ENCODE data around the gene EVI5L. TPM values are rescaled to one million over a fixed set of nuclear protein-coding genes. Genes with fewer than 3 reads are reported as not detected.
"Not testable (repeated sequence)": the region's sequence is repeated elsewhere in the genome, so short reads cannot be mapped to it uniquely, and the experiment has no call there.

The EVI5L gene
- total RNA-seq, 4 donors from 2014 or later, result 14.4 to 30.3 (median 17.7) TPM

- Histone ChIP-seq H3K4me1 (peaks cover 0 to 9% (median 0%) of the 10 kb centered on the region in 4 donors), H3K27ac (no peak overlapping the region), H3K4me3 (no peak overlapping the region), H3K9me3 (peaks cover 0 to 23% (median 0%) of the 10 kb centered on the region in 4 donors), H3K27me3 (peaks cover 0 to 45% of the 10 kb centered on the region in 2 donors), H3K36me3 (no peaks in the 10 kb centered on the region)
- WGBS, 2 donors, result 87 to 88% methylated on average over 14 of the region's 14 CpGs
- TF ChIP-seq EP300 (IDR thresholded peaks at IDR 0.05) (no peak), POLR2A (IDR thresholded peaks at IDR 0.05) (no peak), CTCF (IDR thresholded peaks at IDR 0.05) (no peak)
- DNase-seq (ENCODE audit: low spot score in 2 of 2), result no peak
Measured at GRCh38 chr19:7790416-7790815, 39.6 kb upstream of the EVI5L start.

GRCh38 chr19:7792281-7792680 is 37.7 kb upstream of the EVI5L start:
- DNase-seq (ENCODE audit: low spot score in 2 of 2), result no peak
- Histone ChIP-seq H3K4me1 (peaks cover 0 to 9% (median 0%) of the 10 kb centered on the region in 4 donors), H3K4me3 (no peak overlapping the region), H3K27ac (no peak overlapping the region), H3K27me3 (peaks cover 0 to 43% of the 10 kb centered on the region in 2 donors), H3K36me3 (no peaks in the 10 kb centered on the region), H3K9me3 (peaks cover 0 to 11% (median 0%) of the 10 kb centered on the region in 4 donors)
- 44 to 47% methylated on average over 7 of the region's 7 CpGs for WGBS, 2 donors
- no peak for TF ChIP-seq EP300 (IDR thresholded peaks at IDR 0.05)
- no peak for TF ChIP-seq POLR2A (IDR thresholded peaks at IDR 0.05)
- no peak for TF ChIP-seq CTCF (IDR thresholded peaks at IDR 0.05)

DNA sequence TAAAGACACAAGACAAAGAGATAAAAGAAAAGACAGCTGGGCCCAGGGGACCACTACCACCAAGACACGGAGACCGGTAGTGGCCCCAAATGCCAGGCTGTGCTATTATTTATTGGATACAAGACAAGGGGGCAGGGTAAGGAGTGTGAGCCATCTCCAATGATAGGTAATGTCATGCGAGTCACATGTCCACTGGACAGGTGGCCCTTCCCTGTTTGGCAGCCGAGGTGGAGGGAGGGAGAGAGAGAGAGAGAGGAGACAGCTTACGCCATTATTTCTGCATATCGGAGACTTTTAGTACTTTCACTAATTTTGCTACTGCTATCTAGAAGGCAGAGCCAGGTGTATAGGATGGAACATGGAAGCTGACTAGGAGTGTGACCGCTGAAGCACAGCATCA is 37.3 kb upstream of the EVI5L start:
- not testable (repeated sequence) for H3K4me3 ChIP-seq; H3K27ac ChIP-seq; H3K36me3 ChIP-seq; H3K4me1 ChIP-seq; DNase-seq (ENCODE audit: low spot score in 2 of 2)
- Histone ChIP-seq H3K27me3 (peaks cover 0 to 43% of the 10 kb centered on the region in 2 donors), H3K9me3 (peaks cover 0 to 11% (median 0%) of the 10 kb centered on the region in 4 donors)
- 80 to 86% methylated on average over 7 of the region's 7 CpGs for WGBS, 2 donors

DNA sequence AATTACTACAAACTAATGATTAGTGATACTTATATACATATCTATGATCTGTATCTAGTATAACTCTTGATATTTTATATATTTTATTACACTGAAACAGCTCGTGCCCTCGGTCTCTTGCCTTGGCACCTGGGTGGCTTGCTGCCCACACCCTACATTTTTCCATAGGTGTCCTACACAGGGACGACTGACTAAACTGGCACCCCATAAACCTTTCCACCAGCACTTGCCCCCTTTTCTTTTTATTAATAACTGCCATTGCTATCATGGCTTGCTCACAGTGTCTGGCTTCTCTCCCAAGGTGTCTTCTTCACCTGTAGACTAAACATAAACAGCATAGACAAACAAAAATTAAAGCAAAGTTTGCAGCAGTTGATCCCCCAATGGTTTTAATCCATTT is 36.5 kb upstream of the EVI5L start:
- WGBS, 2 donors, result 80 to 81% methylated on average over 3 of the region's 3 CpGs
- Histone ChIP-seq H3K4me1 (peaks cover 0 to 9% (median 0%) of the 10 kb centered on the region in 4 donors), H3K27me3 (peaks cover 0 to 43% of the 10 kb centered on the region in 2 donors), H3K4me3 (no peak overlapping the region), H3K9me3 (peaks cover 0 to 11% (median 0%) of the 10 kb centered on the region in 4 donors), H3K36me3 (no peaks in the 10 kb centered on the region), H3K27ac (no peak overlapping the region)
- no peak for TF ChIP-seq POLR2A (IDR thresholded peaks at IDR 0.05)
- TF ChIP-seq CTCF (IDR thresholded peaks at IDR 0.05), result no peak
- TF ChIP-seq EP300 (IDR thresholded peaks at IDR 0.05), result no peak
- DNase-seq (ENCODE audit: low spot score in 2 of 2), result no peak

DNA sequence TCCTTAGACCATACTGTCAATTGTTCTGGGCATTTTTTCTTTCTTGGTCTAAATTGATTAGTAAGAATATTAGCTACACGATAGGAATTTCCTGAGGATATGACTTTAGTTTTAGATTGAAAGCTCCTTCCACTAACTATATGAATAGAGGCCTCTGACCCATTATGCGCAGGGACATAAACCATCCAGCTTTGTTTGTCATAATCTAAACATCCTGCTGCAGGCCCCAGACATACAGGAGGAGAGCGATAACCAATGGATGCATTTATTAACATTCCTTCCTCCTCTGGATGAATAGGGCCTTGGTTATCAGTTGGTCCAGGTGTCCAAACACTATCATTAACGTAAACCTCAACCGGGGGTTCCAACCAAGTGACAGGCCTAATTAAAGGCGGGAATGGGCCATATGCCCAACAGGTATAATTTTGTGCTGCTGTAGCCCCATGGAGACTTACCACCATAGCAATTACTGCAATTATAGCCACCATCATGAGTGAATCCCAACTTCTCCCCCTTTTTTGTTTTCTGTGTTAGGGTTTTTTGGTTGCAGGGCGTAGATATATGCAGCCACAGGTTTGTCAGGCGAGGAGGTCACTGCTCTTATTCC is 34.4 kb upstream of the EVI5L start:
- peaks cover 0 to 15% (median 1%) of the 10 kb centered on the region in 4 donors for H3K4me1 ChIP-seq
- no peak overlapping the region for H3K27ac ChIP-seq
- H3K36me3 ChIP-seq, result no peaks in the 10 kb centered on the region
- 60 to 64% methylated on average over 8 of the region's 8 CpGs for WGBS, 2 donors
- TF ChIP-seq EP300 (IDR thresholded peaks at IDR 0.05) (no peak), CTCF (IDR thresholded peaks at IDR 0.05) (no peak), POLR2A (IDR thresholded peaks at IDR 0.05) (no peak)
- no peak overlapping the region for H3K4me3 ChIP-seq
- no peak for DNase-seq (ENCODE audit: low spot score in 2 of 2)
- peaks cover 0 to 3% (median 0%) of the 10 kb centered on the region in 4 donors for H3K9me3 ChIP-seq
- H3K27me3 ChIP-seq, result peaks cover 0 to 30% of the 10 kb centered on the region in 2 donors

All from tibial nerve (tissue), 4 donors.